IMR-90 (cell line): ENCODE measurements around the gene RRP8. TPM values are rescaled to one million over a fixed set of nuclear protein-coding genes. Genes with fewer than 3 reads are reported as not detected.

ENCODE experiments used
- ATAC-seq: fragments of 200-7000 bp; cut with Tn5 transposase; 2 replicates; pipeline ENCODE4 v1.9.1; 2020; ENCODE audit warnings: low read depth, mild to moderate bottlenecking, moderate library complexity
- BruUV-seq: library from RNA; stranded (reverse); fragments of 400-500 nt; replicated peaks from 2 replicates; lab custom pipeline; 2021; lab: Mats Ljungman, UMichigan
- CTCF ChIA-PET: fragments of 300-600 bp; formaldehyde crosslinking; extraction: SDS; loops from one replicate; lab custom pipeline; 2021; ENCODE audit warnings: antibody characterized with exemption; lab: Yijun Ruan, JAX
- POLR2A ChIA-PET: fragments of 300-600 bp; sonication (Branson Sonifier 250); formaldehyde crosslinking; loops from one replicate; lab custom pipeline; 2022; ENCODE audit warnings: antibody characterized with exemption; ENCODE audit not compliant: unreplicated experiment; lab: Charles Lee
- DNase-seq: peaks from one replicate; pipeline ENCODE4 v3.0.0; 2013
- H2AFZ ChIP-seq: replicated peaks from 2 replicates; pipeline ENCODE3; 2013; ENCODE audit warnings: low read length, mild to moderate bottlenecking; ENCODE audit not compliant: poor library complexity
- H2AK5ac ChIP-seq: 2 replicates; pipeline ENCODE4 v1.6.1; 2013; ENCODE audit warnings: low read depth, low read length, inconsistent platforms
- H2AK9ac ChIP-seq: replicated peaks from 2 replicates; pipeline ENCODE3; 2013; ENCODE audit warnings: mild to moderate bottlenecking, low read depth, low read length, moderate library complexity; ENCODE audit not compliant: poor library complexity
- H2BK120ac ChIP-seq: 2 replicates; pipeline ENCODE4 v1.6.1; 2013; ENCODE audit warnings: low read depth, low read length, inconsistent platforms
- H2BK15ac ChIP-seq: 3 replicates; pipeline ENCODE4 v1.6.1; 2013; ENCODE audit warnings: low read depth, low read length, inconsistent platforms
- H2BK20ac ChIP-seq: 2 replicates; pipeline ENCODE4 v1.6.1; 2013; ENCODE audit warnings: low read depth, mild to moderate bottlenecking, inconsistent platforms, low read length, moderate library complexity
- H2BK5ac ChIP-seq: 2 replicates; pipeline ENCODE4 v1.6.1; 2013; ENCODE audit warnings: mild to moderate bottlenecking, low read depth, low read length, inconsistent platforms; ENCODE audit not compliant: poor library complexity, severe bottlenecking
- H3K14ac ChIP-seq: replicated peaks from 2 replicates; pipeline ENCODE4 v1.6.1; 2013; ENCODE audit warnings: low read depth, low read length, inconsistent platforms
- H3K18ac ChIP-seq: 2 replicates; pipeline ENCODE4 v1.6.1; 2013; ENCODE audit warnings: low read depth, low read length, control low read depth
- H3K23ac ChIP-seq: 2 replicates; pipeline ENCODE4 v1.6.1; 2013; ENCODE audit warnings: low read depth, low read length, inconsistent platforms
- H3K27ac ChIP-seq: 2 replicates; pipeline ENCODE4 v1.5.1; 2013; ENCODE audit warnings: mild to moderate bottlenecking, control low read depth, low read length; ENCODE audit not compliant: insufficient read depth
- H3K27me3 ChIP-seq: 2 replicates; pipeline ENCODE4 v1.6.1; 2013; ENCODE audit warnings: low read length; ENCODE audit not compliant: control insufficient read depth, insufficient read depth
- H3K36me3 ChIP-seq: 2 replicates; pipeline ENCODE4 v1.6.1; 2013; ENCODE audit warnings: low read length, mixed read lengths; ENCODE audit not compliant: control insufficient read depth, insufficient read depth
- H3K4ac ChIP-seq: 2 replicates; pipeline ENCODE4 v1.6.1; 2013; ENCODE audit warnings: low read depth, low read length, inconsistent platforms
- H3K4me1 ChIP-seq: 2 replicates; pipeline ENCODE4 v1.6.1; 2013; ENCODE audit warnings: low read length, mixed read lengths; ENCODE audit not compliant: control insufficient read depth, insufficient read depth
- H3K4me2 ChIP-seq: 2 replicates; pipeline ENCODE4 v1.6.1; 2013; ENCODE audit warnings: low read depth, mild to moderate bottlenecking, control low read depth, low read length, moderate library complexity
- H3K4me3 ChIP-seq: 2 replicates; pipeline ENCODE4 v1.5.1; 2013; ENCODE audit warnings: low read depth, mild to moderate bottlenecking, control low read depth, low read length, moderate library complexity; ENCODE audit not compliant: insufficient read depth
- H3K56ac ChIP-seq: 2 replicates; pipeline ENCODE4 v1.6.1; 2013; ENCODE audit warnings: low read length, inconsistent platforms; ENCODE audit not compliant: insufficient read depth; ENCODE audit errors: extremely low read depth
- H3K79me1 ChIP-seq, 2 experiments: 2 replicates each; pipeline ENCODE4 v1.6.1; 2013; ENCODE audit warnings: low read length in 2 of 2, inconsistent platforms in 1 of 2, low read depth in 1 of 2
- H3K9ac ChIP-seq: 2 replicates; pipeline ENCODE4 v1.6.1; 2013; ENCODE audit warnings: low read depth, low read length, control low read depth
- H3K9me1 ChIP-seq: 2 replicates; pipeline ENCODE4 v1.6.1; 2013; ENCODE audit warnings: low read length, inconsistent platforms; ENCODE audit not compliant: insufficient read depth
- H3K9me3 ChIP-seq: 2 replicates; pipeline ENCODE4 v1.6.1; 2013; ENCODE audit warnings: low read length; ENCODE audit not compliant: control insufficient read depth, insufficient read depth
- H4K20me1 ChIP-seq: 2 replicates; pipeline ENCODE4 v1.6.1; 2013; ENCODE audit warnings: low read length, inconsistent platforms; ENCODE audit not compliant: insufficient read depth
- H4K5ac ChIP-seq: 2 replicates; pipeline ENCODE4 v1.6.1; 2013; ENCODE audit warnings: mild to moderate bottlenecking, low read depth, low read length, control low read depth
- H4K8ac ChIP-seq, 2 experiments: 2 replicates each; pipeline ENCODE4 v1.6.1; 2013; ENCODE audit warnings: low read depth in 2 of 2, low read length in 2 of 2, control low read depth in 1 of 2, inconsistent platforms in 1 of 2
- H4K91ac ChIP-seq: 2 replicates; pipeline ENCODE4 v1.6.1; 2013; ENCODE audit warnings: low read depth, low read length, inconsistent platforms; ENCODE audit not compliant: insufficient read depth
- BHLHE40 ChIP-seq: fragments of 150-350 bp; IDR thresholded peaks from 2 replicates; pipeline ENCODE4 v1.6.1; 2016; ENCODE audit warnings: mild to moderate bottlenecking, low read depth, low read length
- CEBPB ChIP-seq: IDR thresholded peaks from 2 replicates; pipeline ENCODE4 v1.6.1; 2012; ENCODE audit warnings: low read depth, low read length, improper control_type of control experiment
- CHD1 ChIP-seq: IDR thresholded peaks from 2 replicates; pipeline ENCODE4 v1.6.1; 2012; ENCODE audit warnings: low read depth, low read length, improper control_type of control experiment
- MAFK ChIP-seq: IDR thresholded peaks from 2 replicates; pipeline ENCODE4 v1.6.1; 2012; ENCODE audit warnings: low read depth, low read length, improper control_type of control experiment
- MAZ ChIP-seq: IDR thresholded peaks from 2 replicates; pipeline ENCODE4 v1.6.1; 2012; ENCODE audit warnings: low read depth, mild to moderate bottlenecking, low read length, improper control_type of control experiment, moderate library complexity, borderline replicate concordance
- MXI1 ChIP-seq: IDR thresholded peaks from 2 replicates; pipeline ENCODE4 v1.6.1; 2012; ENCODE audit warnings: low read depth, mild to moderate bottlenecking, low read length, moderate library complexity, borderline replicate concordance
- NFE2L2 ChIP-seq: fragments of 150-350 bp; IDR thresholded peaks from 2 replicates; pipeline ENCODE4 v1.6.1; 2016; ENCODE audit warnings: low read depth, mild to moderate bottlenecking, low read length
- POLR2A ChIP-seq: IDR thresholded peaks from 2 replicates; pipeline ENCODE4 v1.6.1; 2012; ENCODE audit warnings: mild to moderate bottlenecking, low read depth, low read length
- RAD21 ChIP-seq: IDR thresholded peaks from 2 replicates; pipeline ENCODE4 v1.6.1; 2012; ENCODE audit warnings: low read length, improper control_type of control experiment
- RFX5 ChIP-seq: IDR thresholded peaks from 2 replicates; pipeline ENCODE4 v1.8.0; 2012; ENCODE audit warnings: low read depth, mild to moderate bottlenecking, low read length, moderate library complexity
- WGBS, 2 experiments: methylation state at CpG; one replicate each; pipeline versions ENCODE4 v1.1.5 to v1.1.7; 2013; ENCODE audit warnings: missing lambda C conversion rate in 2 of 2; ENCODE audit not compliant: insufficient read length in 1 of 2; ENCODE audit errors: extremely low coverage in 2 of 2; 5-methylcytosine and 5-hydroxymethylcytosine counted together
- dilution Hi-C: fragments of 300-500 bp; cut with HindIII; formaldehyde crosslinking; loops from one replicate; pipeline ENCODE4 v1.14.3; 2018; ENCODE audit warnings: low sequenced_read_pairs; ENCODE audit not compliant: unreplicated experiment
- in situ Hi-C: fragments of 300-500 bp; cut with MboI; formaldehyde crosslinking; loops from 3 replicates; pipeline ENCODE4 v1.14.3; 2019; ENCODE audit warnings: low sequenced_read_pairs, inconsistent platforms, mixed read lengths
- intact Hi-C: fragments of 100-400 bp; cut with micrococcal nuclease; formaldehyde crosslinking; loops from 2 replicates; pipeline ENCODE4 v1.10.0; 2022
- polyA plus RNA-seq, 3 experiments: library from polyadenylated mRNA; depleted of rRNA; stranded (reverse); fragments of >200 nt; gene quantifications; 2 replicates each; pipeline ENCODE4 v1.2.3, GENCODE V29; 2012; ENCODE audit warnings: low replicate concordance in 1 of 3
- total RNA-seq: library from RNA; depleted of rRNA; stranded (reverse); fragments of >200 nt; gene quantifications from 2 replicates; pipeline ENCODE4 v1.2.3, GENCODE V29; 2012
- TF ChIP-seq, protein P1 (sequence below): fragments of 150-350 bp; IDR thresholded peaks from 2 replicates; pipeline ENCODE4 v1.6.1; 2016; ENCODE audit warnings: low read depth, mild to moderate bottlenecking, low read length, moderate library complexity, borderline replicate concordance
- TF ChIP-seq, protein P2 (sequence below): fragments of 150-350 bp; IDR thresholded peaks from 2 replicates; pipeline ENCODE4 v1.6.1; 2017; ENCODE audit warnings: mild to moderate bottlenecking, antibody characterized with exemption, low read length, low read depth

RRP8 gene
- total and polyA plus RNA-seq, 2 of the 4 experiments (the other 2 are of a cell fraction): 10.8 to 11.5 TPM

DNA sequence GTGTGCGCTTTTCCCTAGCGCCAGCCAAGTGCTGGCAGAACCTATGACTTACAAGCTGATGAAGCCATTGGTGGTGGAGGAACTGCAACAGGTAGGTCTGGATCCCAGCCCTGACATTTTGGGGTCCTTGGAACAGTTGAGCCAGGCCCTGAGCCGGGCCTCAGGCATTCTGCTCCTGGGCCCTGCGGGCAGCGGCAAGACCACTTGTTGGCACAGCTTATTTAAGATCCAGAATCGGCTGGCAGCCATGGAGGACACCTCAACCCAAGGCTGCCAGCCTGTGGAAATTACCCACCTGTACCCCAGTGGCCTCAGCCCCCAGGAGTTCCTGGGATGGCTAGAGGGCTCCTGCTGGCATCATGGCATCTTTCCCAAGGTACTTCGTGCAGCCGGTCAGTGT is 56.7 kb downstream of the RRP8 start:
- Histone ChIP-seq H3K23ac (no peak overlapping the region), H3K27me3 (no peaks in the 10 kb centered on the region), H3K27ac (no peak overlapping the region), H4K20me1 (no peaks in the 10 kb centered on the region), H3K56ac (no peak overlapping the region), H3K4ac (no peak overlapping the region), H2BK15ac (no peak overlapping the region), H2AK9ac (no peak overlapping the region), H2AK5ac (no peak overlapping the region), H2AFZ (no peak overlapping the region), H3K14ac (no peak overlapping the region), H3K4me3 (no peak overlapping the region), H3K9me1 (peaks cover 7% of the 10 kb centered on the region; the same call in 1 of the 2 replicates), H3K36me3 (0 out of 2 replicates have a peak, but pooled peaks cover 4% of the 10 kb centered on the region), H2BK120ac (no peak overlapping the region), H3K4me2 (no peak overlapping the region), H3K79me1 (no peaks in the 10 kb centered on the region), H3K9ac (no peak overlapping the region), H4K91ac (no peak overlapping the region), H3K4me1 (no peaks in the 10 kb centered on the region), H4K8ac (no peak overlapping the region), H3K9me3 (no peaks in the 10 kb centered on the region), H2BK5ac (no peak overlapping the region), H2BK20ac (no peak overlapping the region), H3K18ac (no peak overlapping the region), H4K5ac (no peak overlapping the region)
- no TSS peak for BruUV-seq
- intact Hi-C loops (no loop called here), in situ Hi-C loops (no loop called here), dilution Hi-C loops (no loop called here)
- DNase-seq (no peak), ATAC-seq (no peak)
- WGBS, 2 experiments: 95% methylated on average over 3 of the region's 8 CpGs; no CpG with 5 or more reads in 1 of the 2 experiments
- TF ChIP-seq, protein P1, sequence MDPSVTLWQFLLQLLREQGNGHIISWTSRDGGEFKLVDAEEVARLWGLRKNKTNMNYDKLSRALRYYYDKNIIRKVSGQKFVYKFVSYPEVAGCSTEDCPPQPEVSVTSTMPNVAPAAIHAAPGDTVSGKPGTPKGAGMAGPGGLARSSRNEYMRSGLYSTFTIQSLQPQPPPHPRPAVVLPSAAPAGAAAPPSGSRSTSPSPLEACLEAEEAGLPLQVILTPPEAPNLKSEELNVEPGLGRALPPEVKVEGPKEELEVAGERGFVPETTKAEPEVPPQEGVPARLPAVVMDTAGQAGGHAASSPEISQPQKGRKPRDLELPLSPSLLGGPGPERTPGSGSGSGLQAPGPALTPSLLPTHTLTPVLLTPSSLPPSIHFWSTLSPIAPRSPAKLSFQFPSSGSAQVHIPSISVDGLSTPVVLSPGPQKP: no peak
- TF ChIP-seq CHD1 (no peak), POLR2A (no peak), MXI1 (no peak), BHLHE40 (no peak), NFE2L2 (no peak), CEBPB (no peak), MAFK (no peak), MAZ (no peak), RFX5 (no peak), RAD21 (no peak)
- TF ChIP-seq, protein P2, sequence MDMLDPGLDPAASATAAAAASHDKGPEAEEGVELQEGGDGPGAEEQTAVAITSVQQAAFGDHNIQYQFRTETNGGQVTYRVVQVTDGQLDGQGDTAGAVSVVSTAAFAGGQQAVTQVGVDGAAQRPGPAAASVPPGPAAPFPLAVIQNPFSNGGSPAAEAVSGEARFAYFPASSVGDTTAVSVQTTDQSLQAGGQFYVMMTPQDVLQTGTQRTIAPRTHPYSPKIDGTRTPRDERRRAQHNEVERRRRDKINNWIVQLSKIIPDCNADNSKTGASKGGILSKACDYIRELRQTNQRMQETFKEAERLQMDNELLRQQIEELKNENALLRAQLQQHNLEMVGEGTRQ: no peak
- ChIA-PET CTCF (no interaction called here), POLR2A (interaction anchor here (0.6 kb wide), 1 partner anchor 29 kb away, joined by 3 read pairs; no protein-coding TSS in a partner anchor)
